H9 (cell line): Measurements from ENCODE around the gene CXCL5. TPM values are rescaled to one million over a fixed set of nuclear protein-coding genes. Genes with fewer than 3 reads are reported as not detected.
A peak's percentile ranks its signal among the peaks of the same experiment; 100 is the strongest.

Source experiments
- DNase-seq: peaks from one replicate; pipeline ENCODE4 v3.0.0-alpha.2; 2017
- H2AFZ ChIP-seq: one replicate; pipeline ENCODE4 v1.6.1; 2013; ENCODE audit warnings: mild to moderate bottlenecking, low read length, control low read depth, moderate library complexity
- H2AK5ac ChIP-seq: 2 replicates; pipeline ENCODE4 v1.6.1; 2013; ENCODE audit warnings: low read length, control low read depth, mixed read lengths; ENCODE audit not compliant: insufficient read length
- H2BK120ac ChIP-seq: one replicate; pipeline ENCODE4 v1.6.1; 2013; ENCODE audit warnings: low read depth, mild to moderate bottlenecking, low read length, control low read depth, inconsistent platforms; ENCODE audit not compliant: poor library complexity, severe bottlenecking
- H2BK12ac ChIP-seq: 2 replicates; pipeline ENCODE4 v1.6.1; 2013; ENCODE audit warnings: low read length, control low read depth, mixed read lengths, low read depth; ENCODE audit not compliant: insufficient read length
- H2BK15ac ChIP-seq: 2 replicates; pipeline ENCODE4 v1.6.1; 2013; ENCODE audit warnings: low read depth, low read length, control low read depth
- H2BK20ac ChIP-seq: one replicate; pipeline ENCODE4 v1.6.1; 2013; ENCODE audit warnings: low read depth, mild to moderate bottlenecking, low read length, control low read depth, inconsistent platforms; ENCODE audit not compliant: poor library complexity, severe bottlenecking
- H2BK5ac ChIP-seq: 2 replicates; pipeline ENCODE4 v1.6.1; 2013; ENCODE audit warnings: low read length, control low read depth, mixed read lengths; ENCODE audit not compliant: insufficient read length
- H3K14ac ChIP-seq: 2 replicates; pipeline ENCODE4 v1.6.1; 2013; ENCODE audit warnings: low read length, control low read depth; ENCODE audit not compliant: insufficient read depth
- H3K18ac ChIP-seq: 2 replicates; pipeline ENCODE4 v1.6.1; 2013; ENCODE audit warnings: low read depth, mild to moderate bottlenecking, mixed read lengths, low read length, control low read depth; ENCODE audit not compliant: insufficient read length
- H3K23ac ChIP-seq: 2 replicates; pipeline ENCODE4 v1.6.1; 2013; ENCODE audit warnings: low read length, control low read depth, mixed read lengths, low read depth; ENCODE audit not compliant: insufficient read length
- H3K23me2 ChIP-seq: 2 replicates; pipeline ENCODE4 v1.6.1; 2013; ENCODE audit warnings: low read depth, mild to moderate bottlenecking, mixed read lengths, low read length, control low read depth; ENCODE audit not compliant: insufficient read length, poor library complexity, severe bottlenecking
- H3K27ac ChIP-seq: 2 replicates; pipeline ENCODE4 v1.5.1; 2013; ENCODE audit warnings: low read length, control low read depth, mixed read lengths, low read depth; ENCODE audit not compliant: insufficient read length
- H3K27me3 ChIP-seq: 2 replicates; pipeline ENCODE4 v1.6.1; 2013; ENCODE audit warnings: low read length, control low read depth, inconsistent platforms; ENCODE audit not compliant: insufficient read depth
- H3K4ac ChIP-seq: 2 replicates; pipeline ENCODE4 v1.6.1; 2013; ENCODE audit warnings: low read depth, mild to moderate bottlenecking, control low read depth, inconsistent platforms, low read length, moderate library complexity
- H3K4me1 ChIP-seq: 2 replicates; pipeline ENCODE4 v1.6.1; 2013; ENCODE audit warnings: low read length, control low read depth, inconsistent platforms; ENCODE audit not compliant: insufficient read depth
- H3K4me2 ChIP-seq: 2 replicates; pipeline ENCODE4 v1.6.1; 2013; ENCODE audit warnings: low read length, control low read depth, mixed read lengths; ENCODE audit not compliant: insufficient read length, insufficient read depth
- H3K56ac ChIP-seq: 2 replicates; pipeline ENCODE4 v1.6.1; 2013; ENCODE audit warnings: low read depth, mild to moderate bottlenecking, mixed read lengths, low read length, control low read depth; ENCODE audit not compliant: insufficient read length
- H3K79me1 ChIP-seq: 2 replicates; pipeline ENCODE4 v1.6.1; 2013; ENCODE audit warnings: low read depth, mild to moderate bottlenecking, moderate library complexity, low read length, control low read depth, inconsistent platforms; ENCODE audit not compliant: insufficient read depth, poor library complexity, severe bottlenecking
- H3K79me2 ChIP-seq: 2 replicates; pipeline ENCODE4 v1.6.1; 2013; ENCODE audit warnings: low read length, control low read depth, inconsistent platforms; ENCODE audit not compliant: insufficient read depth
- H3K9ac ChIP-seq: 2 replicates; pipeline ENCODE4 v1.6.1; 2013; ENCODE audit warnings: low read length, control low read depth, mixed read lengths; ENCODE audit not compliant: insufficient read length; ENCODE audit errors: extremely low read depth
- H3K9me3 ChIP-seq: one replicate; pipeline ENCODE4 v1.6.1; 2013; ENCODE audit warnings: low read depth, low read length, inconsistent platforms; ENCODE audit not compliant: control insufficient read depth
- H3T11ph ChIP-seq: one replicate; pipeline ENCODE4 v1.6.1; 2013; ENCODE audit warnings: mild to moderate bottlenecking, low read length, control low read depth, inconsistent platforms
- H4K20me1 ChIP-seq: one replicate; pipeline ENCODE4 v1.6.1; 2013; ENCODE audit not compliant: control insufficient read depth, insufficient read length, insufficient read depth
- H4K5ac ChIP-seq: 2 replicates; pipeline ENCODE4 v1.6.1; 2013; ENCODE audit warnings: low read depth, mild to moderate bottlenecking, mixed read lengths, low read length, control low read depth; ENCODE audit not compliant: insufficient read length
- H4K8ac ChIP-seq: replicated peaks from 2 replicates; pipeline ENCODE4 v1.6.1; 2013; ENCODE audit warnings: low read length, control low read depth, mixed read lengths, low read depth; ENCODE audit not compliant: insufficient read length
- H4K91ac ChIP-seq: 2 replicates; pipeline ENCODE4 v1.6.1; 2013; ENCODE audit warnings: low read depth, mild to moderate bottlenecking, moderate library complexity, mixed read lengths, low read length, control low read depth; ENCODE audit not compliant: insufficient read length
- H3K27ac Mint-ChIP-seq, 3 experiments: 2 replicates in 2 of 3; 3 replicates in 1 of 3; pipeline ENCODE4 v1.8.0; 2020 to 2021; ENCODE audit warnings: mixed read lengths in 3 of 3, mild to moderate bottlenecking in 1 of 3, moderate library complexity in 1 of 3
- H3K27me3 Mint-ChIP-seq: 2 replicates; pipeline ENCODE4 v1.8.0; 2021; ENCODE audit warnings: low read depth, mild to moderate bottlenecking, moderate library complexity, mixed read lengths
- H3K36me3 Mint-ChIP-seq, 3 experiments: 2 replicates in 2 of 3; 3 replicates in 1 of 3; pipeline ENCODE4 v1.8.0; 2020 to 2021; ENCODE audit warnings: low read depth in 3 of 3, mixed read lengths in 3 of 3; ENCODE audit not compliant: insufficient read depth in 1 of 3
- H3K4me1 Mint-ChIP-seq, 2 experiments: 2 replicates each; pipeline ENCODE4 v1.8.0; 2020; ENCODE audit warnings: mixed read lengths in 2 of 2
- H3K4me3 Mint-ChIP-seq, 2 experiments: 2 replicates in 1 of 2; 3 replicates in 1 of 2; pipeline ENCODE4 v1.8.0; 2020 to 2021; ENCODE audit warnings: mild to moderate bottlenecking in 2 of 2, mixed read lengths in 2 of 2, moderate library complexity in 1 of 2
- H3K9me3 Mint-ChIP-seq, 2 experiments: 2 replicates in 1 of 2; 3 replicates in 1 of 2; pipeline ENCODE4 v1.8.0; 2020; ENCODE audit warnings: mild to moderate bottlenecking in 2 of 2, mixed read lengths in 2 of 2, moderate library complexity in 1 of 2
- WGBS: extraction: QIAGEN DNeasy Blood & Tissue Kit; methylation state at CpG from one replicate; pipeline ENCODE4 v1.1.7; 2013; ENCODE audit warnings: missing lambda C conversion rate, low lambda C conversion rate, mixed read lengths; ENCODE audit not compliant: insufficient read length; ENCODE audit errors: extremely low coverage; 5-methylcytosine and 5-hydroxymethylcytosine counted together
- total RNA-seq: library from RNA; stranded (reverse); gene quantifications from 2 replicates; pipeline ENCODE4 v1.2.1, GENCODE V29; 2021
- TF ChIP-seq, protein P1 (sequence below): fragments of 200-600 bp; sonication (generic); conservative IDR thresholded peaks from 3 replicates; pipeline ENCODE4 v1.8.0; 2021; ENCODE audit warnings: antibody characterized with exemption, mild to moderate bottlenecking

The CXCL5 gene
- total RNA-seq, 1 experiment from 2014 or later = 9.2 TPM

DNA sequence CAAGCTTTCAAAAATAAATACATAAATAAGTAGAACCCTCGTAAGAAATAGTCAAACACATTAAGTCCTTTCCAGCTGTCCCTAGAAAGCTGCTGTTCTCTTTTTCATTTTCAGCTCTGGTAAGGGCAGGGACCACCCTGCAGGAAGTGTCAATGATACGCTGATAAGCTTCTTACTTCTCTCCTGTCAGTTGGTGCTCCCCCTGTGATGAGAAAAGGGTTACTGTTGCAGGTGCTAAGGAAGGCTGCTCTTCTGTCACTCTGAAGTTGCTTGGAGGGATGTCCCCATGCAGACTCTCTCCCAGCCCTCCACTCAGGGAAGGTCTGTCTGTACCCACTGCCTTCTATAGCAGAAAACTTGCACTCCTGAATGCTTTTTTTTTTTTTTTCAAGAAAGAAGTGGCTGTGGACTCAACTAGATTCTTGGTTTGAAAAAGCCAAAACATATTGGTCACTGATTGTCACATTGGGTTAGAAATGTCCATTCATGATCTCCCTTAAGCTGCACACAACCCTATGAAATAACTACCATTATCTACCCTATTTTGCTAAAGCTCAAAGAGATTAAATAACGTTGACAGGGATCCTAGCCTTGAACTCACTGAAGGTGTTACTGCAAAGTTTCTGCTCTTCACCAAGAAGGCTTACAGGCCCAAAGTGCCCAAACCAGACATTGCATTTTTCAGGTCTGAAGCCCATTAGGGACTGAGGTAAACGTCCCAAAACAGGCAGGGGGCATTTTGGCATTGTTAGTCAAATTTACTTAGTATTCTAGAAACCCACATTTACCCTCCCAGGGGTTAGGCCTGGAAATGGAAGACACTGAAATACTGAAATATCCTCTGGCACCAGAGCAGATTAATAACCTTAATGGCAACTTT lies 38.8 kb upstream of the CXCL5 start:
- no peak overlapping the region for H4K5ac ChIP-seq
- no peak overlapping the region for H2BK12ac ChIP-seq
- no peak overlapping the region for H2AK5ac ChIP-seq
- H3K9ac ChIP-seq = no peak overlapping the region
- H2BK20ac ChIP-seq = no peak overlapping the region
- no peak overlapping the region for H3K56ac ChIP-seq
- H3K4me3 Mint-ChIP-seq = peak overlapping the region; percentile 78 to 94
- TF ChIP-seq, protein P1, sequence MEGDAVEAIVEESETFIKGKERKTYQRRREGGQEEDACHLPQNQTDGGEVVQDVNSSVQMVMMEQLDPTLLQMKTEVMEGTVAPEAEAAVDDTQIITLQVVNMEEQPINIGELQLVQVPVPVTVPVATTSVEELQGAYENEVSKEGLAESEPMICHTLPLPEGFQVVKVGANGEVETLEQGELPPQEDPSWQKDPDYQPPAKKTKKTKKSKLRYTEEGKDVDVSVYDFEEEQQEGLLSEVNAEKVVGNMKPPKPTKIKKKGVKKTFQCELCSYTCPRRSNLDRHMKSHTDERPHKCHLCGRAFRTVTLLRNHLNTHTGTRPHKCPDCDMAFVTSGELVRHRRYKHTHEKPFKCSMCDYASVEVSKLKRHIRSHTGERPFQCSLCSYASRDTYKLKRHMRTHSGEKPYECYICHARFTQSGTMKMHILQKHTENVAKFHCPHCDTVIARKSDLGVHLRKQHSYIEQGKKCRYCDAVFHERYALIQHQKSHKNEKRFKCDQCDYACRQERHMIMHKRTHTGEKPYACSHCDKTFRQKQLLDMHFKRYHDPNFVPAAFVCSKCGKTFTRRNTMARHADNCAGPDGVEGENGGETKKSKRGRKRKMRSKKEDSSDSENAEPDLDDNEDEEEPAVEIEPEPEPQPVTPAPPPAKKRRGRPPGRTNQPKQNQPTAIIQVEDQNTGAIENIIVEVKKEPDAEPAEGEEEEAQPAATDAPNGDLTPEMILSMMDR = peak; percentile 17; the same call in 1 of the 3 replicates
- H3K27ac ChIP-seq = no peak overlapping the region
- H3K27me3 Mint-ChIP-seq = peaks cover 12% of the 10 kb centered on the region
- H4K8ac ChIP-seq = no peak overlapping the region
- no peak overlapping the region for H4K91ac ChIP-seq
- no peak overlapping the region for H3K4ac ChIP-seq
- no peak overlapping the region for H3K14ac ChIP-seq
- H3K27ac Mint-ChIP-seq = no peak overlapping the region; a peak in 2 of 7 replicates
- H3T11ph ChIP-seq = no peak overlapping the region
- no peaks in the 10 kb centered on the region for H3K79me1 ChIP-seq
- no peaks in the 10 kb centered on the region for H4K20me1 ChIP-seq
- peaks cover 24 to 32% of the 10 kb centered on the region in 2 experiments for H3K4me1 Mint-ChIP-seq
- peaks cover 5% of the 10 kb centered on the region for H3K23me2 ChIP-seq
- H3K18ac ChIP-seq = no peak overlapping the region
- no peak overlapping the region for H2AFZ ChIP-seq
- H2BK5ac ChIP-seq = no peak overlapping the region
- H3K4me2 ChIP-seq = peak overlapping the region; percentile 79
- no peak overlapping the region for H2BK120ac ChIP-seq
- peak; percentile 28 for DNase-seq
- no peaks in the 10 kb centered on the region for H3K79me2 ChIP-seq
- peaks cover 7% of the 10 kb centered on the region; the same call in 1 of the 2 replicates for H3K4me1 ChIP-seq
- H3K9me3 Mint-ChIP-seq = no peaks in the 10 kb centered on the region
- H3K9me3 ChIP-seq = no peaks in the 10 kb centered on the region
- no CpG with 5 or more reads among the region's 4 CpGs for WGBS
- peaks cover 0 to 2% (median 0%) of the 10 kb centered on the region in 3 experiments; a peak in 1 of 7 replicates for H3K36me3 Mint-ChIP-seq
- H2BK15ac ChIP-seq = no peak overlapping the region
- H3K23ac ChIP-seq = no peak overlapping the region
- H3K27me3 ChIP-seq = no peaks in the 10 kb centered on the region
